ENCODE data around the gene TF.
"Not testable (repeated sequence)": the region's sequence is repeated elsewhere in the genome, so short reads cannot be mapped to it uniquely, and the experiment has no call there.

Gene TF

GRCh38 chr3:133767607-133768006, 21.4 kb downstream of the TF start:
- DNase-seq, result no peak

- no peak for DNase-seq
These were observed 23.3 kb downstream of the TF start for GRCh38 chr3:133769536-133769935.

- DNase-seq, result no peak
These were observed 27.5 kb downstream of the TF start for GRCh38 chr3:133773732-133774131.

- no peak for DNase-seq
These were observed 29.1 kb downstream of the TF start for GRCh38 chr3:133775309-133775708.

- DNase-seq, result no peak
These were observed 29.6 kb downstream of the TF start for GRCh38 chr3:133775835-133776234.

GRCh38 chr3:133776794-133777438, 30.7 kb downstream of the TF start:
- no peak for DNase-seq

- DNase-seq, result no peak
These were observed 31.8 kb downstream of the TF start for GRCh38 chr3:133777807-133778568.

- DNase-seq, result no peak
These were observed 33.5 kb downstream of the TF start for GRCh38 chr3:133779626-133780203.

GRCh38 chr3:133780756-133781155, 34.6 kb downstream of the TF start:
- not testable (repeated sequence) for DNase-seq

- no peak for DNase-seq
These were observed 35.4 kb downstream of the TF start for GRCh38 chr3:133781570-133781969.

GRCh38 chr3:133782454-133782853, 36.3 kb downstream of the TF start:
- no peak for DNase-seq

GRCh38 chr3:133783762-133784161, 37.6 kb downstream of the TF start:
- DNase-seq, result no peak

- no peak for DNase-seq
These were observed 41.8 kb downstream of the TF start for GRCh38 chr3:133788024-133788423.

GRCh38 chr3:133792171-133792763, 46.1 kb downstream of the TF start:
- DNase-seq, result no peak

- no peak for DNase-seq
These were observed 51.4 kb downstream of the TF start for GRCh38 chr3:133797396-133798105.

GRCh38 chr3:133799794-133800585, 53.8 kb downstream of the TF start:
- no peak for DNase-seq

- no peak for DNase-seq
These were observed 57.3 kb downstream of the TF start for GRCh38 chr3:133803469-133803868.

GRCh38 chr3:133804896-133805295, 58.7 kb downstream of the TF start:
- DNase-seq, result no peak

- DNase-seq, result no peak
These were observed 59.1 kb downstream of the TF start for GRCh38 chr3:133805384-133805701.

GRCh38 chr3:133805702-133806475, 59.7 kb downstream of the TF start, which contains the start of gene SRPRB:
SRPRB (plus strand) TSS chr3:133805815; CDS start chr3:133805849, 34 bp downstream.
- DNase-seq, result peak; percentile 95

GRCh38 chr3:133812872-133813271, 66.7 kb downstream of the TF start:
- DNase-seq, result no peak

GRCh38 chr3:133815386-133815785, 69.2 kb downstream of the TF start:
- no peak for DNase-seq
